GM23338 (cell line): ENCODE results near the gene NOVA2. TPM values are rescaled to one million over a fixed set of nuclear protein-coding genes. Genes with fewer than 3 reads are reported as not detected.

Source experiments
- ATAC-seq: fragments of 200-7000 bp; cut with Tn5 transposase; 3 replicates; pipeline ENCODE4 v1.9.1; 2020
- DNase-seq: peaks from one replicate; pipeline ENCODE4 v3.0.0-alpha.2; 2015; ENCODE audit warnings: low spot score
- H2AFZ ChIP-seq: fragments of 200-600 bp; sonication (generic); 2 replicates; pipeline ENCODE4 v1.8.0; 2016; ENCODE audit warnings: antibody characterized with exemption, mild to moderate bottlenecking, moderate library complexity
- H3F3A ChIP-seq: fragments of 200-600 bp; sonication (generic); replicated peaks from 2 replicates; pipeline ENCODE4 v1.8.0; 2017; ENCODE audit warnings: antibody characterized with exemption, mixed run types, low read depth
- H3K27ac ChIP-seq: fragments of 200-600 bp; sonication (generic); 2 replicates; pipeline ENCODE4 v1.6.1; 2016; ENCODE audit warnings: low read depth
- H3K27me3 ChIP-seq: fragments of 200-600 bp; sonication (generic); 2 replicates; pipeline ENCODE4 v1.8.0; 2016; ENCODE audit warnings: mild to moderate bottlenecking, mixed run types, moderate library complexity; ENCODE audit not compliant: insufficient read depth
- H3K36me3 ChIP-seq: fragments of 200-600 bp; sonication (generic); 2 replicates; pipeline ENCODE4 v1.8.0; 2016; ENCODE audit warnings: mild to moderate bottlenecking; ENCODE audit not compliant: insufficient read depth
- H3K4me1 ChIP-seq: fragments of 200-600 bp; sonication (generic); 2 replicates; pipeline ENCODE4 v1.8.0; 2016; ENCODE audit warnings: mild to moderate bottlenecking, moderate library complexity; ENCODE audit not compliant: insufficient read depth
- H3K4me2 ChIP-seq: fragments of 200-600 bp; sonication (generic); 2 replicates; pipeline ENCODE4 v1.7.1; 2017; ENCODE audit warnings: mixed run types
- H3K4me3 ChIP-seq: fragments of 200-600 bp; sonication (generic); 2 replicates; pipeline ENCODE4 v1.6.1; 2016; ENCODE audit warnings: mixed run types
- H3K79me2 ChIP-seq: fragments of 200-600 bp; sonication (generic); replicated peaks from 2 replicates; pipeline ENCODE4 v1.8.0; 2017; ENCODE audit warnings: mild to moderate bottlenecking; ENCODE audit not compliant: insufficient read depth
- H3K9me2 ChIP-seq: fragments of 200-600 bp; sonication (generic); 2 replicates; pipeline ENCODE4 v1.8.0; 2017; ENCODE audit not compliant: insufficient read depth
- H4K20me1 ChIP-seq: fragments of 200-600 bp; sonication (generic); replicated peaks from 2 replicates; pipeline ENCODE4 v1.8.0; 2017; ENCODE audit warnings: mild to moderate bottlenecking; ENCODE audit not compliant: insufficient read depth
- H3K27ac Mint-ChIP-seq: 2 replicates; pipeline ENCODE4 v1.8.0; 2020; ENCODE audit warnings: inconsistent platforms, mild to moderate bottlenecking, moderate library complexity, mixed read lengths
- H3K27me3 Mint-ChIP-seq: 3 replicates; pipeline ENCODE4 v1.8.0; 2022; ENCODE audit warnings: low read depth, mild to moderate bottlenecking, moderate library complexity, mixed read lengths, inconsistent platforms; ENCODE audit not compliant: insufficient read depth, poor library complexity
- H3K36me3 Mint-ChIP-seq: 3 replicates; pipeline ENCODE4 v1.8.0; 2021; ENCODE audit warnings: low read depth, mild to moderate bottlenecking, inconsistent platforms, moderate library complexity, mixed read lengths
- H3K4me1 Mint-ChIP-seq: 3 replicates; pipeline ENCODE4 v1.8.0; 2020; ENCODE audit warnings: mild to moderate bottlenecking, inconsistent platforms, mixed read lengths
- H3K4me3 Mint-ChIP-seq: 3 replicates; pipeline ENCODE4 v1.8.0; 2021; ENCODE audit warnings: moderate library complexity, mild to moderate bottlenecking, inconsistent platforms, mixed read lengths
- H3K9me3 Mint-ChIP-seq: 3 replicates; pipeline ENCODE4 v1.8.0; 2020; ENCODE audit warnings: moderate library complexity, mild to moderate bottlenecking, inconsistent platforms, mixed read lengths
- CREB1 ChIP-seq: fragments of 250-450 bp; sonication (Bioruptor Pico); IDR thresholded peaks from 2 replicates; pipeline ENCODE4 v1.5.0; 2020; ENCODE audit warnings: low read depth, mild to moderate bottlenecking, moderate library complexity
- EZH2 ChIP-seq: fragments of 200-600 bp; sonication (generic); IDR thresholded peaks from one replicate; pipeline ENCODE4 v1.8.0; 2017; ENCODE audit warnings: antibody characterized with exemption, mild to moderate bottlenecking, low read depth; ENCODE audit not compliant: unreplicated experiment
- EZH2phosphoT487 ChIP-seq: fragments of 200-600 bp; sonication (generic); IDR thresholded peaks from one replicate; pipeline ENCODE4 v1.8.1; 2018; ENCODE audit warnings: antibody characterized with exemption; ENCODE audit not compliant: unreplicated experiment
- JUNB ChIP-seq: IDR thresholded peaks from one replicate; pipeline ENCODE4 v1.6.1; 2016; ENCODE audit warnings: antibody characterized with exemption; ENCODE audit not compliant: unreplicated experiment
- NANOG ChIP-seq: IDR thresholded peaks from 2 replicates; pipeline ENCODE4 v1.6.1; 2016; ENCODE audit warnings: antibody characterized with exemption, borderline replicate concordance
- POLR2AphosphoS5 ChIP-seq: IDR thresholded peaks from 2 replicates; pipeline ENCODE4 v1.6.1; 2016; ENCODE audit warnings: antibody characterized with exemption, low read depth
- STAT1 ChIP-seq: IDR thresholded peaks from one replicate; pipeline ENCODE4 v1.6.1; 2016; ENCODE audit warnings: antibody characterized with exemption; ENCODE audit not compliant: unreplicated experiment
- ZNF114 ChIP-seq: fragments of 250-450 bp; sonication (Bioruptor Pico); IDR thresholded peaks from 2 replicates; pipeline ENCODE4 v1.5.0; 2020; ENCODE audit warnings: mild to moderate bottlenecking, moderate library complexity
- ZNF331 ChIP-seq: fragments of 250-450 bp; sonication (Bioruptor Pico); IDR thresholded peaks from 2 replicates; pipeline ENCODE4 v1.5.0; 2020; ENCODE audit warnings: low read depth, mild to moderate bottlenecking, moderate library complexity
- polyA plus RNA-seq: library from polyadenylated mRNA; unstranded; fragments of >200 nt; fragmentation: Nextera tagmentation; extraction: Ambion mirVana; gene quantifications from 2 replicates; pipeline ENCODE4 v1.2.1, GENCODE V29; 2016
- total RNA-seq: library from RNA; depleted of rRNA; stranded (reverse); fragments of >200 nt; shearing (Covaris generic); gene quantifications from 2 replicates; pipeline ENCODE4 v1.2.3, GENCODE V29; 2014
- TF ChIP-seq, protein P1 (sequence below): IDR thresholded peaks from 2 replicates; pipeline ENCODE4 v1.6.1; 2016; ENCODE audit warnings: antibody characterized with exemption
- TF ChIP-seq, protein P2 (sequence below): fragments of 250-450 bp; sonication (Bioruptor Pico); IDR thresholded peaks from 2 replicates; pipeline ENCODE4 v1.5.0; 2020; ENCODE audit warnings: mild to moderate bottlenecking, moderate library complexity
- TF ChIP-seq, protein P3 (sequence below): IDR thresholded peaks from one replicate; pipeline ENCODE4 v1.6.1; 2018; ENCODE audit warnings: antibody characterized with exemption; ENCODE audit not compliant: unreplicated experiment
- TF ChIP-seq, protein P4 (sequence below), 2 experiments: fragments of 200-600 bp in 1 of 2; sonication (generic) in 1 of 2; conservative IDR thresholded peaks; 2 replicates each; pipeline versions ENCODE4 v1.5.1 to v1.6.1; 2016 to 2017; ENCODE audit warnings: antibody characterized with exemption in 2 of 2, low read depth in 2 of 2, mild to moderate bottlenecking in 2 of 2, moderate library complexity in 1 of 2

Gene NOVA2
- total and polyA plus RNA-seq, 2 experiments from 2014 or later = 5.1 to 13.7 TPM

DNA sequence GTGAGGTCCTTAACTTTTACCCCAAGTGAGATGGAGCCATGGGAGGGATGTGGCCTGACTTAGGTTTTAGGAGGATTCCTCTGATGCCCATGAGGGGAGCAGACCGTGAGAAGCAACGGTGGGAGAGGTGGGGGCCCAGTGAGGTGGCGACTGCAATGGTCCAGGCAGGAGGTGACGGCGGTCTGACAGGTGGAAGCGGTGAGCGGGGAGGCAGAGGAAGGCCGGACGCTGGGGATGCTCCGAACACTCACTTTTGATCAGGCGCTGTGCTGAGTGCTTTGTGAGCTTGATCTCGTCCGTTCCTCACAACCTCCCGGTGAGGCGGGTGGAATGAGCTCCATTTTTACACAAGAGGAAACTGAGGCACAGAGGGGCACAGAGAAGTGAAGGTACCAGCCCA, 11.6 kb downstream of the NOVA2 start:
- Histone ChIP-seq H3K79me2 (no peaks in the 10 kb centered on the region), H3K4me1 (peaks cover 10% of the 10 kb centered on the region), H3K4me3 (no peak overlapping the region), H2AFZ (no peak overlapping the region), H3K36me3 (no peaks in the 10 kb centered on the region), H3K27me3 (no peaks in the 10 kb centered on the region), H4K20me1 (peaks cover 5% of the 10 kb centered on the region; the same call in 1 of the 2 replicates), H3K27ac (no peak overlapping the region), H3K9me2 (no peaks in the 10 kb centered on the region), H3K4me2 (no peak overlapping the region), H3F3A (peaks cover 4% of the 10 kb centered on the region; the same call in 1 of the 2 replicates)
- Mint-ChIP-seq H3K36me3 (peaks cover 9% of the 10 kb centered on the region), H3K4me1 (peaks cover 21% of the 10 kb centered on the region), H3K9me3 (no peaks in the 10 kb centered on the region), H3K4me3 (no peak overlapping the region), H3K27me3 (peaks cover 21% of the 10 kb centered on the region), H3K27ac (no peak overlapping the region)
- ATAC-seq (no peak), DNase-seq (no peak)
- TF ChIP-seq STAT1 (no peak), ZNF114 (CRISPR knock-in tag) (no peak), POLR2AphosphoS5 (no peak), JUNB (no peak), EZH2phosphoT487 (no peak), ZNF331 (no peak), CREB1 (CRISPR knock-in tag) (no peak), EZH2 (no peak), NANOG (no peak)
- TF ChIP-seq, protein P1, sequence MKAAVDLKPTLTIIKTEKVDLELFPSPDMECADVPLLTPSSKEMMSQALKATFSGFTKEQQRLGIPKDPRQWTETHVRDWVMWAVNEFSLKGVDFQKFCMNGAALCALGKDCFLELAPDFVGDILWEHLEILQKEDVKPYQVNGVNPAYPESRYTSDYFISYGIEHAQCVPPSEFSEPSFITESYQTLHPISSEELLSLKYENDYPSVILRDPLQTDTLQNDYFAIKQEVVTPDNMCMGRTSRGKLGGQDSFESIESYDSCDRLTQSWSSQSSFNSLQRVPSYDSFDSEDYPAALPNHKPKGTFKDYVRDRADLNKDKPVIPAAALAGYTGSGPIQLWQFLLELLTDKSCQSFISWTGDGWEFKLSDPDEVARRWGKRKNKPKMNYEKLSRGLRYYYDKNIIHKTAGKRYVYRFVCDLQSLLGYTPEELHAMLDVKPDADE = no peak
- TF ChIP-seq, protein P2, sequence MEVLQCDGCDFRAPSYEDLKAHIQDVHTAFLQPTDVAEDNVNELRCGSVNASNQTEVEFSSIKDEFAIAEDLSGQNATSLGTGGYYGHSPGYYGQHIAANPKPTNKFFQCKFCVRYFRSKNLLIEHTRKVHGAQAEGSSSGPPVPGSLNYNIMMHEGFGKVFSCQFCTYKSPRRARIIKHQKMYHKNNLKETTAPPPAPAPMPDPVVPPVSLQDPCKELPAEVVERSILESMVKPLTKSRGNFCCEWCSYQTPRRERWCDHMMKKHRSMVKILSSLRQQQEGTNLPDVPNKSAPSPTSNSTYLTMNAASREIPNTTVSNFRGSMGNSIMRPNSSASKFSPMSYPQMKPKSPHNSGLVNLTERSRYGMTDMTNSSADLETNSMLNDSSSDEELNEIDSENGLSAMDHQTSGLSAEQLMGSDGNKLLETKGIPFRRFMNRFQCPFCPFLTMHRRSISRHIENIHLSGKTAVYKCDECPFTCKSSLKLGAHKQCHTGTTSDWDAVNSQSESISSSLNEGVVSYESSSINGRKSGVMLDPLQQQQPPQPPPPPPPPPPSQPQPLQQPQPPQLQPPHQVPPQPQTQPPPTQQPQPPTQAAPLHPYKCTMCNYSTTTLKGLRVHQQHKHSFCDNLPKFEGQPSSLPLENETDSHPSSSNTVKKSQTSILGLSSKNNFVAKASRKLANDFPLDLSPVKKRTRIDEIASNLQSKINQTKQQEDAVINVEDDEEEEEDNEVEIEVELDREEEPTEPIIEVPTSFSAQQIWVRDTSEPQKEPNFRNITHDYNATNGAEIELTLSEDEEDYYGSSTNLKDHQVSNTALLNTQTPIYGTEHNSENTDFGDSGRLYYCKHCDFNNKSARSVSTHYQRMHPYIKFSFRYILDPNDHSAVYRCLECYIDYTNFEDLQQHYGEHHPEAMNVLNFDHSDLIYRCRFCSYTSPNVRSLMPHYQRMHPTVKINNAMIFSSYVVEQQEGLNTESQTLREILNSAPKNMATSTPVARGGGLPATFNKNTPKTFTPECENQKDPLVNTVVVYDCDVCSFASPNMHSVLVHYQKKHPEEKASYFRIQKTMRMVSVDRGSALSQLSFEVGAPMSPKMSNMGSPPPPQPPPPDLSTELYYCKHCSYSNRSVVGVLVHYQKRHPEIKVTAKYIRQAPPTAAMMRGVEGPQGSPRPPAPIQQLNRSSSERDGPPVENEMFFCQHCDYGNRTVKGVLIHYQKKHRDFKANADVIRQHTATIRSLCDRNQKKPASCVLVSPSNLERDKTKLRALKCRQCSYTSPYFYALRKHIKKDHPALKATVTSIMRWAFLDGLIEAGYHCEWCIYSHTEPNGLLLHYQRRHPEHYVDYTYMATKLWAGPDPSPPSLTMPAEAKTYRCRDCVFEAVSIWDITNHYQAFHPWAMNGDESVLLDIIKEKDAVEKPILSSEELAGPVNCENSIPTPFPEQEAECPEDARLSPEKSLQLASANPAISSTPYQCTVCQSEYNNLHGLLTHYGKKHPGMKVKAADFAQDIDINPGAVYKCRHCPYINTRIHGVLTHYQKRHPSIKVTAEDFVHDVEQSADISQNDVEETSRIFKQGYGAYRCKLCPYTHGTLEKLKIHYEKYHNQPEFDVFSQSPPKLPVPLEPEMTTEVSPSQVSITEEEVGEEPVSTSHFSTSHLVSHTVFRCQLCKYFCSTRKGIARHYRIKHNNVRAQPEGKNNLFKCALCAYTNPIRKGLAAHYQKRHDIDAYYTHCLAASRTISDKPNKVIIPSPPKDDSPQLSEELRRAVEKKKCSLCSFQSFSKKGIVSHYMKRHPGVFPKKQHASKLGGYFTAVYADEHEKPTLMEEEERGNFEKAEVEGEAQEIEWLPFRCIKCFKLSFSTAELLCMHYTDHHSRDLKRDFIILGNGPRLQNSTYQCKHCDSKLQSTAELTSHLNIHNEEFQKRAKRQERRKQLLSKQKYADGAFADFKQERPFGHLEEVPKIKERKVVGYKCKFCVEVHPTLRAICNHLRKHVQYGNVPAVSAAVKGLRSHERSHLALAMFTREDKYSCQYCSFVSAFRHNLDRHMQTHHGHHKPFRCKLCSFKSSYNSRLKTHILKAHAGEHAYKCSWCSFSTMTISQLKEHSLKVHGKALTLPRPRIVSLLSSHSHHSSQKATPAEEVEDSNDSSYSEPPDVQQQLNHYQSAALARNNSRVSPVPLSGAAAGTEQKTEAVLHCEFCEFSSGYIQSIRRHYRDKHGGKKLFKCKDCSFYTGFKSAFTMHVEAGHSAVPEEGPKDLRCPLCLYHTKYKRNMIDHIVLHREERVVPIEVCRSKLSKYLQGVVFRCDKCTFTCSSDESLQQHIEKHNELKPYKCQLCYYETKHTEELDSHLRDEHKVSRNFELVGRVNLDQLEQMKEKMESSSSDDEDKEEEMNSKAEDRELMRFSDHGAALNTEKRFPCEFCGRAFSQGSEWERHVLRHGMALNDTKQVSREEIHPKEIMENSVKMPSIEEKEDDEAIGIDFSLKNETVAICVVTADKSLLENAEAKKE = no peak
- TF ChIP-seq, protein P3, sequence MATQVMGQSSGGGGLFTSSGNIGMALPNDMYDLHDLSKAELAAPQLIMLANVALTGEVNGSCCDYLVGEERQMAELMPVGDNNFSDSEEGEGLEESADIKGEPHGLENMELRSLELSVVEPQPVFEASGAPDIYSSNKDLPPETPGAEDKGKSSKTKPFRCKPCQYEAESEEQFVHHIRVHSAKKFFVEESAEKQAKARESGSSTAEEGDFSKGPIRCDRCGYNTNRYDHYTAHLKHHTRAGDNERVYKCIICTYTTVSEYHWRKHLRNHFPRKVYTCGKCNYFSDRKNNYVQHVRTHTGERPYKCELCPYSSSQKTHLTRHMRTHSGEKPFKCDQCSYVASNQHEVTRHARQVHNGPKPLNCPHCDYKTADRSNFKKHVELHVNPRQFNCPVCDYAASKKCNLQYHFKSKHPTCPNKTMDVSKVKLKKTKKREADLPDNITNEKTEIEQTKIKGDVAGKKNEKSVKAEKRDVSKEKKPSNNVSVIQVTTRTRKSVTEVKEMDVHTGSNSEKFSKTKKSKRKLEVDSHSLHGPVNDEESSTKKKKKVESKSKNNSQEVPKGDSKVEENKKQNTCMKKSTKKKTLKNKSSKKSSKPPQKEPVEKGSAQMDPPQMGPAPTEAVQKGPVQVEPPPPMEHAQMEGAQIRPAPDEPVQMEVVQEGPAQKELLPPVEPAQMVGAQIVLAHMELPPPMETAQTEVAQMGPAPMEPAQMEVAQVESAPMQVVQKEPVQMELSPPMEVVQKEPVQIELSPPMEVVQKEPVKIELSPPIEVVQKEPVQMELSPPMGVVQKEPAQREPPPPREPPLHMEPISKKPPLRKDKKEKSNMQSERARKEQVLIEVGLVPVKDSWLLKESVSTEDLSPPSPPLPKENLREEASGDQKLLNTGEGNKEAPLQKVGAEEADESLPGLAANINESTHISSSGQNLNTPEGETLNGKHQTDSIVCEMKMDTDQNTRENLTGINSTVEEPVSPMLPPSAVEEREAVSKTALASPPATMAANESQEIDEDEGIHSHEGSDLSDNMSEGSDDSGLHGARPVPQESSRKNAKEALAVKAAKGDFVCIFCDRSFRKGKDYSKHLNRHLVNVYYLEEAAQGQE = no peak
- TF ChIP-seq, protein P4, sequence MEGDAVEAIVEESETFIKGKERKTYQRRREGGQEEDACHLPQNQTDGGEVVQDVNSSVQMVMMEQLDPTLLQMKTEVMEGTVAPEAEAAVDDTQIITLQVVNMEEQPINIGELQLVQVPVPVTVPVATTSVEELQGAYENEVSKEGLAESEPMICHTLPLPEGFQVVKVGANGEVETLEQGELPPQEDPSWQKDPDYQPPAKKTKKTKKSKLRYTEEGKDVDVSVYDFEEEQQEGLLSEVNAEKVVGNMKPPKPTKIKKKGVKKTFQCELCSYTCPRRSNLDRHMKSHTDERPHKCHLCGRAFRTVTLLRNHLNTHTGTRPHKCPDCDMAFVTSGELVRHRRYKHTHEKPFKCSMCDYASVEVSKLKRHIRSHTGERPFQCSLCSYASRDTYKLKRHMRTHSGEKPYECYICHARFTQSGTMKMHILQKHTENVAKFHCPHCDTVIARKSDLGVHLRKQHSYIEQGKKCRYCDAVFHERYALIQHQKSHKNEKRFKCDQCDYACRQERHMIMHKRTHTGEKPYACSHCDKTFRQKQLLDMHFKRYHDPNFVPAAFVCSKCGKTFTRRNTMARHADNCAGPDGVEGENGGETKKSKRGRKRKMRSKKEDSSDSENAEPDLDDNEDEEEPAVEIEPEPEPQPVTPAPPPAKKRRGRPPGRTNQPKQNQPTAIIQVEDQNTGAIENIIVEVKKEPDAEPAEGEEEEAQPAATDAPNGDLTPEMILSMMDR (conservative IDR thresholded peaks at IDR 0.05; ENCODE audit: low read depth in 2 of 2) = no peak
